H9 (cell line): ENCODE data around the gene MYLK4. TPM values are rescaled to one million over a fixed set of nuclear protein-coding genes. Genes with fewer than 3 reads are reported as not detected.

Experiments
- DNase-seq: peaks from one replicate; pipeline ENCODE4 v3.0.0-alpha.2; 2017
- H2AFZ ChIP-seq: one replicate; pipeline ENCODE4 v1.6.1; 2013; ENCODE audit warnings: mild to moderate bottlenecking, low read length, control low read depth, moderate library complexity
- H2AK5ac ChIP-seq: 2 replicates; pipeline ENCODE4 v1.6.1; 2013; ENCODE audit warnings: low read length, control low read depth, mixed read lengths; ENCODE audit not compliant: insufficient read length
- H2BK120ac ChIP-seq: one replicate; pipeline ENCODE4 v1.6.1; 2013; ENCODE audit warnings: low read depth, mild to moderate bottlenecking, low read length, control low read depth, inconsistent platforms; ENCODE audit not compliant: poor library complexity, severe bottlenecking
- H2BK12ac ChIP-seq: 2 replicates; pipeline ENCODE4 v1.6.1; 2013; ENCODE audit warnings: low read length, control low read depth, mixed read lengths, low read depth; ENCODE audit not compliant: insufficient read length
- H2BK15ac ChIP-seq: 2 replicates; pipeline ENCODE4 v1.6.1; 2013; ENCODE audit warnings: low read depth, low read length, control low read depth
- H2BK20ac ChIP-seq: one replicate; pipeline ENCODE4 v1.6.1; 2013; ENCODE audit warnings: low read depth, mild to moderate bottlenecking, low read length, control low read depth, inconsistent platforms; ENCODE audit not compliant: poor library complexity, severe bottlenecking
- H2BK5ac ChIP-seq: 2 replicates; pipeline ENCODE4 v1.6.1; 2013; ENCODE audit warnings: low read length, control low read depth, mixed read lengths; ENCODE audit not compliant: insufficient read length
- H3K14ac ChIP-seq: 2 replicates; pipeline ENCODE4 v1.6.1; 2013; ENCODE audit warnings: low read length, control low read depth; ENCODE audit not compliant: insufficient read depth
- H3K18ac ChIP-seq: 2 replicates; pipeline ENCODE4 v1.6.1; 2013; ENCODE audit warnings: low read depth, mild to moderate bottlenecking, mixed read lengths, low read length, control low read depth; ENCODE audit not compliant: insufficient read length
- H3K23ac ChIP-seq: 2 replicates; pipeline ENCODE4 v1.6.1; 2013; ENCODE audit warnings: low read length, control low read depth, mixed read lengths, low read depth; ENCODE audit not compliant: insufficient read length
- H3K23me2 ChIP-seq: 2 replicates; pipeline ENCODE4 v1.6.1; 2013; ENCODE audit warnings: low read depth, mild to moderate bottlenecking, mixed read lengths, low read length, control low read depth; ENCODE audit not compliant: insufficient read length, poor library complexity, severe bottlenecking
- H3K27ac ChIP-seq: 2 replicates; pipeline ENCODE4 v1.5.1; 2013; ENCODE audit warnings: low read length, control low read depth, mixed read lengths, low read depth; ENCODE audit not compliant: insufficient read length
- H3K27me3 ChIP-seq: 2 replicates; pipeline ENCODE4 v1.6.1; 2013; ENCODE audit warnings: low read length, control low read depth, inconsistent platforms; ENCODE audit not compliant: insufficient read depth
- H3K4ac ChIP-seq: 2 replicates; pipeline ENCODE4 v1.6.1; 2013; ENCODE audit warnings: low read depth, mild to moderate bottlenecking, control low read depth, inconsistent platforms, low read length, moderate library complexity
- H3K4me1 ChIP-seq: 2 replicates; pipeline ENCODE4 v1.6.1; 2013; ENCODE audit warnings: low read length, control low read depth, inconsistent platforms; ENCODE audit not compliant: insufficient read depth
- H3K4me2 ChIP-seq: 2 replicates; pipeline ENCODE4 v1.6.1; 2013; ENCODE audit warnings: low read length, control low read depth, mixed read lengths; ENCODE audit not compliant: insufficient read length, insufficient read depth
- H3K56ac ChIP-seq: 2 replicates; pipeline ENCODE4 v1.6.1; 2013; ENCODE audit warnings: low read depth, mild to moderate bottlenecking, mixed read lengths, low read length, control low read depth; ENCODE audit not compliant: insufficient read length
- H3K79me1 ChIP-seq: 2 replicates; pipeline ENCODE4 v1.6.1; 2013; ENCODE audit warnings: low read depth, mild to moderate bottlenecking, moderate library complexity, low read length, control low read depth, inconsistent platforms; ENCODE audit not compliant: insufficient read depth, poor library complexity, severe bottlenecking
- H3K79me2 ChIP-seq: 2 replicates; pipeline ENCODE4 v1.6.1; 2013; ENCODE audit warnings: low read length, control low read depth, inconsistent platforms; ENCODE audit not compliant: insufficient read depth
- H3K9ac ChIP-seq: 2 replicates; pipeline ENCODE4 v1.6.1; 2013; ENCODE audit warnings: low read length, control low read depth, mixed read lengths; ENCODE audit not compliant: insufficient read length; ENCODE audit errors: extremely low read depth
- H3K9me3 ChIP-seq: one replicate; pipeline ENCODE4 v1.6.1; 2013; ENCODE audit warnings: low read depth, low read length, inconsistent platforms; ENCODE audit not compliant: control insufficient read depth
- H3T11ph ChIP-seq: one replicate; pipeline ENCODE4 v1.6.1; 2013; ENCODE audit warnings: mild to moderate bottlenecking, low read length, control low read depth, inconsistent platforms
- H4K20me1 ChIP-seq: one replicate; pipeline ENCODE4 v1.6.1; 2013; ENCODE audit not compliant: control insufficient read depth, insufficient read length, insufficient read depth
- H4K5ac ChIP-seq: 2 replicates; pipeline ENCODE4 v1.6.1; 2013; ENCODE audit warnings: low read depth, mild to moderate bottlenecking, mixed read lengths, low read length, control low read depth; ENCODE audit not compliant: insufficient read length
- H4K8ac ChIP-seq: replicated peaks from 2 replicates; pipeline ENCODE4 v1.6.1; 2013; ENCODE audit warnings: low read length, control low read depth, mixed read lengths, low read depth; ENCODE audit not compliant: insufficient read length
- H4K91ac ChIP-seq: 2 replicates; pipeline ENCODE4 v1.6.1; 2013; ENCODE audit warnings: low read depth, mild to moderate bottlenecking, moderate library complexity, mixed read lengths, low read length, control low read depth; ENCODE audit not compliant: insufficient read length
- H3K27ac Mint-ChIP-seq, 3 experiments: 2 replicates in 2 of 3; 3 replicates in 1 of 3; pipeline ENCODE4 v1.8.0; 2020 to 2021; ENCODE audit warnings: mixed read lengths in 3 of 3, mild to moderate bottlenecking in 1 of 3, moderate library complexity in 1 of 3
- H3K27me3 Mint-ChIP-seq: 2 replicates; pipeline ENCODE4 v1.8.0; 2021; ENCODE audit warnings: low read depth, mild to moderate bottlenecking, moderate library complexity, mixed read lengths
- H3K36me3 Mint-ChIP-seq, 3 experiments: 2 replicates in 2 of 3; 3 replicates in 1 of 3; pipeline ENCODE4 v1.8.0; 2020 to 2021; ENCODE audit warnings: low read depth in 3 of 3, mixed read lengths in 3 of 3; ENCODE audit not compliant: insufficient read depth in 1 of 3
- H3K4me1 Mint-ChIP-seq, 2 experiments: 2 replicates each; pipeline ENCODE4 v1.8.0; 2020; ENCODE audit warnings: mixed read lengths in 2 of 2
- H3K4me3 Mint-ChIP-seq, 2 experiments: 2 replicates in 1 of 2; 3 replicates in 1 of 2; pipeline ENCODE4 v1.8.0; 2020 to 2021; ENCODE audit warnings: mild to moderate bottlenecking in 2 of 2, mixed read lengths in 2 of 2, moderate library complexity in 1 of 2
- H3K9me3 Mint-ChIP-seq, 2 experiments: 2 replicates in 1 of 2; 3 replicates in 1 of 2; pipeline ENCODE4 v1.8.0; 2020; ENCODE audit warnings: mild to moderate bottlenecking in 2 of 2, mixed read lengths in 2 of 2, moderate library complexity in 1 of 2
- WGBS: extraction: QIAGEN DNeasy Blood & Tissue Kit; methylation state at CpG from one replicate; pipeline ENCODE4 v1.1.7; 2013; ENCODE audit warnings: missing lambda C conversion rate, low lambda C conversion rate, mixed read lengths; ENCODE audit not compliant: insufficient read length; ENCODE audit errors: extremely low coverage; 5-methylcytosine and 5-hydroxymethylcytosine counted together
- total RNA-seq: library from RNA; stranded (reverse); gene quantifications from 2 replicates; pipeline ENCODE4 v1.2.1, GENCODE V29; 2021
- TF ChIP-seq, protein P1 (sequence below): fragments of 200-600 bp; sonication (generic); conservative IDR thresholded peaks from 3 replicates; pipeline ENCODE4 v1.8.0; 2021; ENCODE audit warnings: antibody characterized with exemption, mild to moderate bottlenecking

Gene MYLK4
- total RNA-seq, 1 experiment from 2014 or later: 0.28 TPM

DNA sequence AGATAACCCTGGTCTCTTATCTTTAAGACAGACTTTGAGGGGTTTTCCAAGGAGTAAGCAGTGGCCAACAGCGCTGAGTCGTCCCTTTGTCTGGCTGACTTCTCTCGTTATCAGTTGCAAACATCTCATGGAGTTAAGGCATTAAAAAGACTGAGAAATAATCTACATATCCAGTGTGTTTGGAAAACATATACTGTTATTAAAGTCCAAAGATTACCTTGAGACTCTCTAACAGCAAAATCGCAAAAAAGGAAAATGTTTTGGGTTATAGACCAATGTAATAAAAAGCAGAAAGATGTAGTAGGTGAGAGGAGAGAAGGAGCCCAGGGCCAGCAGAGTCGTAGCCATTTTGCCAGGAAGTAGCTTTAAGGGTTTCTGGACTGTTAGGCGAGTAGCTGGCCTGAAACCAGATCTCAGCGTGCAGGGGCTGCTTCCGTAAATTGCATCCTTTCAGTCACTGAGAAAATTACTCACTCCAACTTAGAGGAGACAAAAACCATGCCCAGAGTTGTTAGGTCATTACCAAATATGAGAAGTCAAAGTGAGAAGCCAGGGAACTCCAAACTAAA lies 24.6 kb downstream of the MYLK4 start:
- no peak overlapping the region for H4K8ac ChIP-seq
- H3T11ph ChIP-seq: no peak overlapping the region
- H3K79me1 ChIP-seq: no peaks in the 10 kb centered on the region
- H3K4me1 ChIP-seq: peaks cover 2% of the 10 kb centered on the region; the same call in 1 of the 2 replicates
- H3K4me2 ChIP-seq: no peak overlapping the region
- no peak overlapping the region for H2AFZ ChIP-seq
- H3K79me2 ChIP-seq: no peaks in the 10 kb centered on the region
- no peaks in the 10 kb centered on the region for H4K20me1 ChIP-seq
- peaks cover 2 to 13% (median 6%) of the 10 kb centered on the region in 3 experiments; a peak in 6 of 7 replicates for H3K36me3 Mint-ChIP-seq
- no peak overlapping the region for H3K4ac ChIP-seq
- no peaks in the 10 kb centered on the region for H3K9me3 ChIP-seq
- no peak overlapping the region for H3K23ac ChIP-seq
- no peak overlapping the region for H3K4me3 Mint-ChIP-seq
- no peak overlapping the region for H2AK5ac ChIP-seq
- H3K27ac Mint-ChIP-seq: peak overlapping the region in 2 of 3 experiments; percentile 42 to 86; a peak in 2 of 7 replicates
- peaks cover 22 to 25% of the 10 kb centered on the region in 2 experiments for H3K4me1 Mint-ChIP-seq
- H4K5ac ChIP-seq: no peak overlapping the region
- TF ChIP-seq, protein P1, sequence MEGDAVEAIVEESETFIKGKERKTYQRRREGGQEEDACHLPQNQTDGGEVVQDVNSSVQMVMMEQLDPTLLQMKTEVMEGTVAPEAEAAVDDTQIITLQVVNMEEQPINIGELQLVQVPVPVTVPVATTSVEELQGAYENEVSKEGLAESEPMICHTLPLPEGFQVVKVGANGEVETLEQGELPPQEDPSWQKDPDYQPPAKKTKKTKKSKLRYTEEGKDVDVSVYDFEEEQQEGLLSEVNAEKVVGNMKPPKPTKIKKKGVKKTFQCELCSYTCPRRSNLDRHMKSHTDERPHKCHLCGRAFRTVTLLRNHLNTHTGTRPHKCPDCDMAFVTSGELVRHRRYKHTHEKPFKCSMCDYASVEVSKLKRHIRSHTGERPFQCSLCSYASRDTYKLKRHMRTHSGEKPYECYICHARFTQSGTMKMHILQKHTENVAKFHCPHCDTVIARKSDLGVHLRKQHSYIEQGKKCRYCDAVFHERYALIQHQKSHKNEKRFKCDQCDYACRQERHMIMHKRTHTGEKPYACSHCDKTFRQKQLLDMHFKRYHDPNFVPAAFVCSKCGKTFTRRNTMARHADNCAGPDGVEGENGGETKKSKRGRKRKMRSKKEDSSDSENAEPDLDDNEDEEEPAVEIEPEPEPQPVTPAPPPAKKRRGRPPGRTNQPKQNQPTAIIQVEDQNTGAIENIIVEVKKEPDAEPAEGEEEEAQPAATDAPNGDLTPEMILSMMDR: no peak
- H2BK15ac ChIP-seq: no peak overlapping the region
- no peak overlapping the region for H3K9ac ChIP-seq
- H3K27me3 ChIP-seq: no peaks in the 10 kb centered on the region
- no peak overlapping the region for H2BK12ac ChIP-seq
- H2BK20ac ChIP-seq: no peak overlapping the region
- no peak overlapping the region for H2BK5ac ChIP-seq
- no peak overlapping the region for H3K27ac ChIP-seq
- no peak overlapping the region for H3K14ac ChIP-seq
- H3K23me2 ChIP-seq: no peaks in the 10 kb centered on the region
- peaks cover 10 to 14% of the 10 kb centered on the region in 2 experiments; a peak in 4 of 5 replicates for H3K9me3 Mint-ChIP-seq
- no peak overlapping the region for H2BK120ac ChIP-seq
- no peak overlapping the region for H4K91ac ChIP-seq
- H3K27me3 Mint-ChIP-seq: no peaks in the 10 kb centered on the region
- WGBS: no CpG with 5 or more reads among the region's 8 CpGs
- no peak for DNase-seq
- no peak overlapping the region for H3K18ac ChIP-seq
- no peak overlapping the region for H3K56ac ChIP-seq
